Measurements from ENCODE around the gene BUB1B. TPM values are rescaled to one million over a fixed set of nuclear protein-coding genes. Genes with fewer than 3 reads are reported as not detected.
A peak's percentile ranks its signal among the peaks of the same experiment; 100 is the strongest.

BUB1B gene
- total RNA-seq, 1 experiment from 2014 or later, result 73.0 TPM

GRCh38 chr15:40155270-40155910 lies 5.5 kb upstream of the BUB1B start:
- Histone ChIP-seq H3K36me3 (ENCODE audit: low read depth, low read length) (no peaks in the 10 kb centered on the region), H3F3A (ENCODE audit: low read length, unreplicated experiment) (no peaks in the 10 kb centered on the region), H3K79me2 (ENCODE audit: low read length) (no peaks in the 10 kb centered on the region), H3K9ac (ENCODE audit: low read length) (no peak overlapping the region), H3K9me3 (ENCODE audit: low read length) (no peaks in the 10 kb centered on the region), H2AFZ (ENCODE audit: low read length) (no peak overlapping the region), H3K4me1 (ENCODE audit: insufficient read depth, low read length) (peaks cover 47% of the 10 kb centered on the region), H3K27me3 (ENCODE audit: low read length) (no peaks in the 10 kb centered on the region), H4K20me1 (ENCODE audit: low read length) (no peaks in the 10 kb centered on the region), H3K4me2 (ENCODE audit: low read length) (peak overlapping the region; percentile 46), H3K27ac (ENCODE audit: low read length) (no peak overlapping the region), H3K4me3 (ENCODE audit: low read length) (no peak overlapping the region), H3K9me2 (replicated peaks; ENCODE audit: low read length) (no peaks in the 10 kb centered on the region)
- POLR2A ChIA-PET (ENCODE audit: unreplicated experiment), result no interaction called here
- no TSS peak for BruUV-seq (replicated peaks)
- peak; percentile 51 for ATAC-seq
- CTCF ChIA-PET, result interaction anchor here (0.6 to 0.8 kb wide), 2 partner anchors 48 to 109 kb away, joined by 3 to 8 read pairs; no protein-coding TSS in a partner anchor
- no peak for TF ChIP-seq EZH2phosphoT487 (IDR thresholded peaks at IDR 0.05; ENCODE audit: borderline replicate concordance, low read length)
- DNase-seq, result peak; percentile 86
- intact Hi-C loops (cut with micrococcal nuclease), result no loop called here

- intact Hi-C loops (cut with micrococcal nuclease), result no loop called here
- no peak for TF ChIP-seq EZH2 (IDR thresholded peaks at IDR 0.05; ENCODE audit: low read length, unreplicated experiment)
- no peak for TF ChIP-seq EZH2phosphoT487 (IDR thresholded peaks at IDR 0.05; ENCODE audit: borderline replicate concordance, low read length)
- TF ChIP-seq CTCF (conservative IDR thresholded peaks at IDR 0.05; ENCODE audit: low read depth, low read length), result no peak
- DNase-seq, result no peak
- Histone ChIP-seq H3K4me3 (ENCODE audit: low read length) (no peak overlapping the region), H3K9ac (ENCODE audit: low read length) (no peak overlapping the region), H3K4me1 (ENCODE audit: insufficient read depth, low read length) (peaks cover 31% of the 10 kb centered on the region), H3K79me2 (ENCODE audit: low read length) (peaks cover 21% of the 10 kb centered on the region), H3K4me2 (ENCODE audit: low read length) (no peak overlapping the region), H3F3A (ENCODE audit: low read length, unreplicated experiment) (no peaks in the 10 kb centered on the region), H4K20me1 (ENCODE audit: low read length) (peaks cover 8% of the 10 kb centered on the region; the same call in 1 of the 2 replicates), H3K9me2 (replicated peaks; ENCODE audit: low read length) (no peaks in the 10 kb centered on the region), H3K27me3 (ENCODE audit: low read length) (no peaks in the 10 kb centered on the region), H3K27ac (ENCODE audit: low read length) (no peak overlapping the region), H2AFZ (ENCODE audit: low read length) (no peak overlapping the region), H3K9me3 (ENCODE audit: low read length) (no peaks in the 10 kb centered on the region), H3K36me3 (ENCODE audit: low read depth, low read length) (no peaks in the 10 kb centered on the region)
- BruUV-seq (replicated peaks), result no TSS peak
- ChIA-PET POLR2A (ENCODE audit: unreplicated experiment) (no interaction called here), CTCF (no interaction called here)
- no peak for ATAC-seq
These were observed 3.0 kb upstream of the BUB1B start for GRCh38 chr15:40157778-40158447.

GRCh38 chr15:40160021-40160420 lies 848 bp upstream of the BUB1B start:
- intact Hi-C loops (cut with micrococcal nuclease), result loop anchor here (2.0 to 5.0 kb wide), 2 partner anchors 51 to 113 kb away; partner anchors contain the start of gene BMF
- ATAC-seq, result no peak

More at GRCh38 chr15:40160021-40160420, 848 bp upstream of the BUB1B start:
- peak overlapping the region; percentile 83 for H3K4me3 ChIP-seq (ENCODE audit: low read length)
- H3K79me2 ChIP-seq (ENCODE audit: low read length), result peaks cover 43% of the 10 kb centered on the region
- H2AFZ ChIP-seq (ENCODE audit: low read length), result peak overlapping the region; percentile 94
- no peaks in the 10 kb centered on the region for H3K9me2 ChIP-seq (replicated peaks; ENCODE audit: low read length)
- peaks cover 18% of the 10 kb centered on the region; the same call in 1 of the 2 replicates for H4K20me1 ChIP-seq (ENCODE audit: low read length)
- H3K4me2 ChIP-seq (ENCODE audit: low read length), result peak overlapping the region; percentile 88
- no peaks in the 10 kb centered on the region for H3K27me3 ChIP-seq (ENCODE audit: low read length)
- no peak for DNase-seq
- no peaks in the 10 kb centered on the region for H3F3A ChIP-seq (ENCODE audit: low read length, unreplicated experiment)
- TF ChIP-seq EZH2 (IDR thresholded peaks at IDR 0.05; ENCODE audit: low read length, unreplicated experiment) (no peak), CTCF (conservative IDR thresholded peaks at IDR 0.05; ENCODE audit: low read depth, low read length) (no peak), EZH2phosphoT487 (IDR thresholded peaks at IDR 0.05; ENCODE audit: borderline replicate concordance, low read length) (no peak)
- POLR2A ChIA-PET (ENCODE audit: unreplicated experiment), result interaction anchor here (0.6 kb wide), 1 partner anchor 370 kb away, joined by 4 read pairs; no protein-coding TSS in a partner anchor
- no peaks in the 10 kb centered on the region for H3K9me3 ChIP-seq (ENCODE audit: low read length)
- no peak overlapping the region for H3K27ac ChIP-seq (ENCODE audit: low read length)
- H3K4me1 ChIP-seq (ENCODE audit: insufficient read depth, low read length), result peaks cover 35% of the 10 kb centered on the region
- 0 out of 2 replicates have a peak overlapping the region, but pooled peaks have one; percentile 83 for H3K9ac ChIP-seq (ENCODE audit: low read length)
- BruUV-seq (replicated peaks), result no TSS peak
- CTCF ChIA-PET, result no interaction called here
- H3K36me3 ChIP-seq (ENCODE audit: low read depth, low read length), result peaks cover 16% of the 10 kb centered on the region; the same call in 1 of the 2 replicates

Data from PC-3 (cell line).